IPS-18a (cell line): Measurements from ENCODE around the gene PHOSPHO2.

Experiments used
- H3K27ac ChIP-seq: one replicate; pipeline ENCODE4 v1.5.1; 2013; ENCODE audit warnings: low read length
- H3K27me3 ChIP-seq: one replicate; pipeline ENCODE4 v1.6.1; 2013; ENCODE audit warnings: mild to moderate bottlenecking, low read length; ENCODE audit not compliant: control insufficient read depth, insufficient read depth
- H3K36me3 ChIP-seq: one replicate; pipeline ENCODE4 v1.6.1; 2013; ENCODE audit warnings: low read depth, low read length; ENCODE audit not compliant: control insufficient read depth
- H3K4me1 ChIP-seq: one replicate; pipeline ENCODE4 v1.6.1; 2013; ENCODE audit warnings: low read depth, low read length; ENCODE audit not compliant: control insufficient read depth
- H3K4me3 ChIP-seq: one replicate; pipeline ENCODE4 v1.5.1; 2013; ENCODE audit warnings: low read length
- H3K9ac ChIP-seq: one replicate; pipeline ENCODE4 v1.6.1; 2013; ENCODE audit warnings: mild to moderate bottlenecking, low read length, moderate library complexity
- H3K9me3 ChIP-seq: one replicate; pipeline ENCODE4 v1.6.1; 2013; ENCODE audit warnings: low read depth, low read length; ENCODE audit not compliant: control insufficient read depth

PHOSPHO2 gene

DNA sequence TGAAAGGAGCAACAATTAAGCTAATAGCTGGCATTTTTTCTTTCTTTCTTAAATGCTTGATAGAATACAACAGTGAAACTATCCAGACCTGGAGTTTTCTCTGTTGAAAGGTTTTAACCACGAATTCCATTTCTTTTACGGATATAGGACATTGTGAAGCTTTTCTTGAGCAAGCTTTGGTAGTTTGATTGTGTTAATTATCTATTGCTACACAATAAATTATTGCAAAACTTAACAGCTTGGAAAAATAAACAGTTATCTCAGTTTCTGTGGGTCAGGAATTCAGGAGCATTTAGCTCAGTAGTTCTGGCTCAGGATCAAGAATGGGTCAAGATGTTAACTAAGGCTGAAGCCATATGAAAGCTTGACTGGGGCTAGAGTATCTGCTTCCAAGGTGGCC lies 11.7 kb downstream of the PHOSPHO2 start:
- no peaks in the 10 kb centered on the region for H3K9me3 ChIP-seq
- H3K4me1 ChIP-seq = no peaks in the 10 kb centered on the region
- H3K27me3 ChIP-seq = no peaks in the 10 kb centered on the region
- H3K9ac ChIP-seq = no peak overlapping the region
- H3K36me3 ChIP-seq = peaks cover 14% of the 10 kb centered on the region
- H3K27ac ChIP-seq = no peak overlapping the region
- no peak overlapping the region for H3K4me3 ChIP-seq

DNA sequence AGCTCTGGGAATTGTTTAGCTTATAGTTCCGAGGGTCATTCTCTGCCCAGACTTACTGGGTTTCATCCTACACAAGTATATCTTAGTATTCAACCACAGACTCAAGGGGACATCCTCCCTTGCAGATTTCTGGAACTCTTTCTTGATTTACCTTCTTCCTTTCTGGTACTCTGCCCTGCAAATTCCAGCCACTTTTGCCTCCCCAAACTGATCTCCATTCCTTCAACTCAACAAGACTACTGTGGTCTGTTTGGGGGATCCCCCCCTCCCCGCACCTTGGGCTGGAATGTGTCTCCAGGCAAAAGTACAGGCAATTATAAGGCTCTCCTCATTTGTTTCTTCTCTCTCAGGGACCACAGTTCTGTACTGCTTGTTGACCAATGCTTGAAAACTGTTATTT lies 13.4 kb downstream of the PHOSPHO2 start:
- Histone ChIP-seq H3K27ac (no peak overlapping the region), H3K27me3 (no peaks in the 10 kb centered on the region), H3K36me3 (peaks cover 9% of the 10 kb centered on the region), H3K9me3 (no peaks in the 10 kb centered on the region), H3K4me1 (peaks cover 8% of the 10 kb centered on the region), H3K4me3 (no peak overlapping the region), H3K9ac (no peak overlapping the region)

DNA sequence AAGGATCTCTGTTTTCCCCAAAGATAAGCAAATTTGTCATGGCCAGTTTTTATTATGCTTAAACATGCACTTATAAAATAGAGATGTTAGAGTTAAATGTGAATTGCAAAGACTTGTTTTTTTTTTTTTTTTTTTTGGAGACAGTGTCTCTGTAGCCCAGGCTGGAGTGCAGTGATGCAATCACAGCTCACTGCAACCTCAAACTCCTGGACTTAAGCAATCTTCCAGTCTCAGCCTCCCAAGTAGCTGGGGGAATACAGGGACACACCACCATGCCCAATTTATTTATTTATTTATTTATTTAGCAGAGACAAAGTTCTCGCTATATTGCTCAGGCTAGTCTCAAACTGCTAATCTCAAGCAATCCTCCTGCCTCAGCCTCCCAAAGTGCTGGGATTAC lies 15.1 kb downstream of the PHOSPHO2 start:
- peaks cover 8% of the 10 kb centered on the region for H3K4me1 ChIP-seq
- H3K27me3 ChIP-seq = no peaks in the 10 kb centered on the region
- H3K4me3 ChIP-seq = no peak overlapping the region
- no peak overlapping the region for H3K9ac ChIP-seq
- no peak overlapping the region for H3K27ac ChIP-seq
- H3K36me3 ChIP-seq = peaks cover 2% of the 10 kb centered on the region
- no peaks in the 10 kb centered on the region for H3K9me3 ChIP-seq

DNA sequence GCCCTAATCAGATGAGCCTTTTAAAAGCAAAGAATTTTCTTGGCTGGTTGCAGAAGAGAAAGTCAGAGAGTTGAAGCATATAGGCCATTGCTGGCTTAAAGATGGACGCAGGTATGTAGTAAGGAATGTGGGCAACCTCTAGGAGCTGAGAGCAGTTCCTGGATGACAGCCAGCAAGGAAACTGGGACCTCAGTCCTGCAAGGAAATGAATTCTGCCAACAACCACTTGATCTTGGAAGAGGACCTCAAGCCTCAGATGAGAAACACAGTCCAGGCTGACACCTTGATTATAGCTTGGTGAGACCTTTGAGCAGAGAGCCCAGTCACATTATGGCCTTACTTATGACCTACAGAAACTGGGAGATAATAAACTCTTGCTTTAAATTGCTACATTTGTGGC lies 15.7 kb downstream of the PHOSPHO2 start:
- H3K36me3 ChIP-seq = no peaks in the 10 kb centered on the region
- no peaks in the 10 kb centered on the region for H3K27me3 ChIP-seq
- H3K9me3 ChIP-seq = no peaks in the 10 kb centered on the region
- H3K4me3 ChIP-seq = no peak overlapping the region
- H3K9ac ChIP-seq = no peak overlapping the region
- no peak overlapping the region for H3K27ac ChIP-seq
- peaks cover 8% of the 10 kb centered on the region for H3K4me1 ChIP-seq

DNA sequence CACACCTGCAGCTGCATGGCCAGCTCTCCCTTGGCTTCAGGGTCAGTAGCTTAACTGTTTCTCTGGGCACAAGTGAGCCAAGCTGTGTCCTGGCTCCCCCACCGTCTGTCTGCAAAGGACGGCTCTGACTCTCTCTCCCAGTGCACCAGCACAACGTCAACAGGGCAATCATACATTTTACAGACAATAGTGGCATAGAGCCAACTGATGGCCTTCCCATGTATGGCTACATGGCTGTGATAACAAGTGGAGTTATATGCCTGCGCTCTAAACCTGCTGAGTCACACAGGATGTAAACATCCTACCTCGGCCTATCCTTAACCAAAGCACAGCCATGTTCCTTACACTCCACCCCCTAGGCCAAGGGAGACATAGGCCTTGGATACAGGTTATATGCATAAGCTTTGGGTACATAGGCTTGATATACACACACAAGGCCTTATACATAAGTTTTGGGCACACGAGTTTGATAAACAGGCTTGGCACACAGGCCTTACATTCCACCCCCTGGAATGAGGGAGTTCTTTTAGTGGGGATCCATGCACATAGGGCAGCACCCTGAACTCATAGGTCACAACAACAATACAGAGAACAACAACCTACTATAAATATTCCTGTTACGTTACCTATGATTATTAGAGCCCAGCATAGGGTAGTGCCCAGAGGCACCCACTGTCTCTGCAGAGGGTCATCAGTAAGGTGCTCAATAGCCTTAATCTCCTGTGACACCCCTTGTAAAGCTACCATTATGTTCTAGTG lies 17.7 kb downstream of the PHOSPHO2 start:
- Histone ChIP-seq H3K27ac (peak overlapping the region; percentile 15), H3K36me3 (no peaks in the 10 kb centered on the region), H3K4me1 (peaks cover 8% of the 10 kb centered on the region), H3K9me3 (no peaks in the 10 kb centered on the region), H3K27me3 (no peaks in the 10 kb centered on the region), H3K9ac (no peak overlapping the region), H3K4me3 (no peak overlapping the region)

DNA sequence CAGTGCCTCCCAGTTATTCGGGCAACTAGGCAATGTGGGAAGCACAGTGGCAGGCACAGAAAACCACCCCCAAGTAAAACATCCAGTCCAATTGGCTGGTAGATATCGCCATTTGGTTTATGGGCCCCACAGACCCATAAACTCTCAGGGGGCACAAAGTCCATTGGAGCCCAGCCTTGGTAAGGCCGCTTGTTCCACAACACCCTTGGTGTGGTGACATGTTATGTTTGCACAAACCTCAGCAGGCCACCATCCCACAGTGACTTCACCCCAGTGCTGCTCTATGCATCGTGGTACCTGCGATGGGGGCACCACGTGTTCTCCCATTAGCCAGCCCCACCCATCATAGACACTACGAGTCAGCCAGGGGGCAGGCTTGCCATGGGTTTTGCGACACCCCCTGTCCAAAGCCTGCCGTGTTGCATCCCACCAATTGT lies 18.5 kb downstream of the PHOSPHO2 start:
- Histone ChIP-seq H3K9me3 (no peaks in the 10 kb centered on the region), H3K36me3 (no peaks in the 10 kb centered on the region), H3K9ac (no peak overlapping the region), H3K4me1 (peaks cover 8% of the 10 kb centered on the region), H3K27me3 (no peaks in the 10 kb centered on the region), H3K27ac (no peak overlapping the region), H3K4me3 (no peak overlapping the region)

DNA sequence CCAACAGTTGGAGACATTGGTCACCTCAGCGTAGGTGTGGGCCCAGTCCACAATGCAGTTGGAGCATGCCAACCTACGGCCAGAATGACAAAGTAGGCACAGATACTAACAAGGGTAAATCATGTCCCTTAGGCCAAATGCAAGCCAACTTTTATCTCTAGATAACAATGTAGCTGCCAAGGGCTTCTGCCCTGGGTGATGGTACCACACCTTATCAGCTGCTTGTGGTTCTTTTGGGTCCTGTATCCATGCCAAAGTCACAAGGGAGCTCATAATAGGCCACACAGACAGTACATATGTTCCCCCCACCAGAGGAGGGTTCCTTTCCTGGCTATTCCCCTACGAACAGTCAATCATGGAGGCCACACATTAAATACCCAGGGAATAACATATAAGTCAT lies 19.1 kb downstream of the PHOSPHO2 start:
- Histone ChIP-seq H3K4me1 (peaks cover 8% of the 10 kb centered on the region), H3K9me3 (no peaks in the 10 kb centered on the region), H3K4me3 (no peak overlapping the region), H3K27ac (no peak overlapping the region), H3K9ac (no peak overlapping the region), H3K36me3 (no peaks in the 10 kb centered on the region), H3K27me3 (no peaks in the 10 kb centered on the region)

DNA sequence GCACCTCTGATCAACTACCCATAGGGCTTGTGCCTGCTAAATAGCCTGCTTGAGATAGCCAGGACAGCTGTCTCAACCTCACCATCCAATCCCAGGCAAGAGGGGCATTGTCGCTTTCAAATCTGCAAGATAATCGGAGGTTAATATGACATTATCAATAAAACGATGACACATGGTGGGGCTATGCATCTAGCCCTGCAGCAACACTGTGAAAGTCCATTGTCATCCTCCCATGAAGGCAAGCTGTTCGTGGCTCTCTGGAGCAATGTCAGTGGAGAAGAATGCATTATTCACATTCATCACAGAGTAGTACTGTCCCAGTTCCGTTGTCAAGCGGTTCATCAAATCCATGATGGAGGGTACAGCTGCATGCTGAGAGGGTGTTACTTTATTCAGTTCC lies 20.4 kb downstream of the PHOSPHO2 start:
- Histone ChIP-seq H3K27ac (no peak overlapping the region), H3K4me1 (peaks cover 8% of the 10 kb centered on the region), H3K4me3 (no peak overlapping the region), H3K36me3 (no peaks in the 10 kb centered on the region), H3K9ac (no peak overlapping the region), H3K9me3 (no peaks in the 10 kb centered on the region), H3K27me3 (no peaks in the 10 kb centered on the region)

DNA sequence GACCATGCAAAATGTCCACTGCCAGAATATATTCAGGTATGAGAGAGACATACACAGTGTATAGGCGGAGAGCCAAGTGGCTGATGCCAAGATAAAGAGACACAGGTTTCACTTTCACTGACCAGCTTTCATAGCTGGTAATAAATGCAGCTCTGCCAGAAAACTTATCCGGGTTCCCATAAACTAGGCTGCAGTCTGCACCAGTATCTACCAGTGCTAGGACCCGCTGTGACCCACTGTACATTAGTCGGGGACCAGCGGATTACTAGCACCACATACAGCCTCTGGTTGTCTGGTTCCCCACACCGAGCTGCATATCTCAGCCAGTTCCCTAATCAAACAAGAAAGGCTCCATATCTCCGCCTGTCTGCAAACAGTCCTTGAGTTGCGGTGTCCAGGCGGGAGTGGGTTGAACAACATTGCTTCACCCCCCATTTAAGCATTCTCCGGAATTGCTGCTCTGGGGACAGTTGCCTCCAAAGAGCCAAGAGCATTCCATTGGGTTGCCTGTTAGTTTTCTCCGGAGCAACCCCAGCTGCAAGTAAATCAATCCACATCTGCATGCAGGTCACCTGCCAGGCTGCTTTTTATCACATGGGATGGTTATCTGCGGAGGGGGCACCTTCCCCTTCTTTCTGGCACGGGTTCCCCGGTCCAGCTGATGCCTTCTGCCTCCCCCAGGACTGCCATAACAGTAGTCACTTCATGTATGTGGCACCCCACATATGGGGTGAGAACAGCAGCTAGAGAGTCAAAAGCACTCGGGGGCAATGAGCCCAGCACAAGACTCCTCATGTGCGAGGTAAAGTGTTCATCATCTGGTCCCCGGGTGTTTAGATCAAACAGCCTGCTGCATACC lies 21.3 kb downstream of the PHOSPHO2 start:
- H3K9ac ChIP-seq = no peak overlapping the region

DNA sequence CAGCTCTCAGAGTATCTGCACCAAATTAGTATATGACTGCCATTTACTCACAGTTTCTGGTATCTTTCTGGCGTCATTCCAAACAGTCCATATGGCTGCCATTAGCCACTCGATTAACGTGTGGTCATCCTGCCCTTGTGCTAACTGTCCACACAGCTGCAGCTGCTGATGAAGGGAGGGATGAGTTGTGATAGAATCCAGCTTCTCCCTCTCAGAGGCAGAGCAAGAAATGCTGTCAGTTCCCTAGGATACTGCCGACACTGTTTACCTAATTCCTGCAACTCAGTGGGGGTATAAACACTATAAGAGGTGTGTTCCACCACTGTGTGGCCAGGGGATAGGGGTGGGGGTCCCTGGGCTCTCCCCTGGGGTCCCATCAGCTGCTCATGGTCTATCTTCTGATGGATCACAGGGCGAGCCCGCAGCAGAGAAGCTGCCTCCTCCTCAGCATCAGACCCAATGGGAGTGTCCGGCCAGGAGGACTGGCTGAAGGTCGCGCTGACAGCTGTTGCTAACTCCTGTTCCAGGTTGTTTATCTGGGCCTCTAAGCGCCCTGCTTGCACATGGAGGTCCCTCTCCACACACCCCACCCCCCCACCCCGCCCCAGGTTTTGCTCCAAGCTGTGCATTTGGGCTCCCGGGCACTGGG lies 22.1 kb downstream of the PHOSPHO2 start:
- H3K4me3 ChIP-seq = no peak overlapping the region
- no peaks in the 10 kb centered on the region for H3K36me3 ChIP-seq
- no peaks in the 10 kb centered on the region for H3K27me3 ChIP-seq
- H3K4me1 ChIP-seq = peaks cover 6% of the 10 kb centered on the region
- H3K9ac ChIP-seq = no peak overlapping the region
- H3K9me3 ChIP-seq = no peaks in the 10 kb centered on the region
- no peak overlapping the region for H3K27ac ChIP-seq

More for the DNA sequence above, 21.3 kb downstream of the PHOSPHO2 start:
- no peaks in the 10 kb centered on the region for H3K27me3 ChIP-seq
- H3K27ac ChIP-seq = no peak overlapping the region
- H3K9me3 ChIP-seq = no peaks in the 10 kb centered on the region
- H3K36me3 ChIP-seq = no peaks in the 10 kb centered on the region
- no peak overlapping the region for H3K4me3 ChIP-seq
- peaks cover 8% of the 10 kb centered on the region for H3K4me1 ChIP-seq

DNA sequence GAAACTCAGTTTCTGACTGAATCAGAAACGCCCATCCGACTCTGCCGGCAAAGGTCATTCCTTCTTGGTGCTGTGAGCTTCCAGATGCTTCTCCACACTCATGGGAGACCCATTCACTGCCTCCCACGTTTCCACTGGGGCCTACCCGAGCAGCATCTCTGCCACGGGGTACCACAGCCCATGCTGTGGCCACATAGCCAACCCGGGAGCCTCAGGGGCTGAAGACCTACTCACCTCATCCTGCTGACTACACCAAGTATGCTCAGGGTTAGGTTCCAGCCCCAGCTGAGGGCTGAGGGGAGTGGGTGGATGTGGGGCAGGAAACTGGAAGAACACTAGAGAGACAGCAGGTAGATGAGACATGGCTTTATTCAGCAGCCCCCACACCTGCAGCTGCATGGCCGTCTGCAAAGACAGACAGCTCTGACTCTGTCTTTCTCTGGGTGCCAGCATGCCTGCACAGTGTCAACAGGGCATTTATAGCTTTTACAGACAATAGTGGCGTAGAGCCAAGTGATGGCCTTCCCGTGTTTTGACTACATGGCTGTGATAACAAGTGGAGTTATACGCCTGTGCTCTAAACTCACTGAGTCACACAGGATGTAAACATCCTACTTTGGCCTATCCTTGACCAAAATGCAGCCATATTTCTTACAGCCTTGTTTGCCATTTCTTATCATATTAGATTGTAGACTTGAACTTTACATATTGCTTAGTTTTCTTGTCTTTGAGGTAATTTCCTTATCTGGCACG lies 22.8 kb downstream of the PHOSPHO2 start:
- Histone ChIP-seq H3K9ac (no peak overlapping the region), H3K27me3 (no peaks in the 10 kb centered on the region), H3K4me1 (no peaks in the 10 kb centered on the region), H3K9me3 (no peaks in the 10 kb centered on the region), H3K27ac (no peak overlapping the region), H3K4me3 (no peak overlapping the region), H3K36me3 (no peaks in the 10 kb centered on the region)
